D721Med (cell line): Measurements from ENCODE around the gene PLEKHM1.
"Not testable (repeated sequence)": the region's sequence is repeated elsewhere in the genome, so short reads cannot be mapped to it uniquely, and the experiment has no call there.

Source experiments
- DNase-seq: peaks from one replicate; pipeline ENCODE4 v3.0.0; 2011; ENCODE audit warnings: low spot score; ENCODE audit not compliant: insufficient read length
- FAIRE-seq: peaks from 2 replicates; lab custom pipeline; 2011; peaks lifted over from hg19 to GRCh38; lab: Jason Lieb, UNC

Gene PLEKHM1

GRCh38 chr17:45490615-45491433, at the start of gene PLEKHM1:
Gene PLEKHM1 (minus strand): TSS chr17:45490721. CDS start chr17:45482484, 8,237 bp downstream.
- DNase-seq: peak; percentile 51
- not testable (repeated sequence) for FAIRE-seq

- not testable (repeated sequence) for FAIRE-seq, DNase-seq
Measured at GRCh38 chr17:45538168-45538567, 47.6 kb upstream of the PLEKHM1 start.

GRCh38 chr17:45506072-45506471, 15.6 kb upstream of the PLEKHM1 start:
- FAIRE-seq, DNase-seq: not testable (repeated sequence)

DNA sequence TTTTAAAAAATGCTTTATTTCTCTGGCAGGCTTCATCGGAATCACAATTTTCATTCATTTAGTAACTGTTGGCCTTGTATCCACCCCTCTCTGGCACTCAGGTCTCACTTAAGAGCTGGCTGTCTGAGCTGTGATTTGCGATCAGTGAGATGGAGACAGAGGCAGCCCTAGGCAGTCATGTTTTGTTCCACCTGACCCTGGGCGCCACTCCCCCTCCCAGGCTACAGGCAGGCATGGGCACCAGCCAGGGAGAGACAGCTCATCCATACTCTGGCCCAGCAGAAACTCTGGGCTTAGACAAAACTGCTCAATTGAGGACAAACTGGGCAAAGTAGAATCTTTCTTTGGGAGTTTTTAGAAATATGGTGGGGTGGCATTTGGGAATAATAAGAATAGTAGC, 14.7 kb upstream of the PLEKHM1 start:
- not testable (repeated sequence) for DNase-seq, FAIRE-seq

DNA sequence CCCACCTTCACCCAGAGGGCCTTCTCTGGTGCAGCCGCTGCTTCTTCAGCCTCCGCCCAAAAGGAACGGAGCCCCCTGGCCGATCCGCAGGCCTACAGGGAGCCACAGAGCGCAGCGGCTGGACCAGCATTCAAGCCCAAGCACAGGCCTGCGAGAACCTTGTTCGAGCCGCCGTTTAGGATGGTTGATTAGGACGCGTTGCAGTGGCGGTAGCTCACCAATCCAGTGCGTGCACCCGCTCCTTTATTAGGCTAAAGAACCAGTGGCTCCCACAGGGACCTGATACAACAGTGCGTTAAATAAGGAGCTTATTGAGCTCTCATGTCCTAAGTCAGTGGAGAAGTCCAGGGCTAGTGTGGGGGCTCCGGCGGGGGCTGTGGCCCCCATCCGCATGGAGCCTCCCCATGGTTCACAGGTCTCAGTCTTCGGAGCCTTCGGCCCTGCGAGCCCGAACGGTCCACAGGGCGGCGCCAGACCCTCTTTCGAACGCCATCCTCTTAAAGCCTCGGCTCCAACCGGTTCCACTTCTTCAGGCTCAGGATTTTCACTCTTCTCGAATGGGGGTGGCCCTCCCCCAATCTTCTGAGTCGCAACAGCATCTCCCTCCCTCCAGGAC, 10.7 kb upstream of the PLEKHM1 start:
- FAIRE-seq: not testable (repeated sequence)

GRCh38 chr17:45500478-45500877, 10.0 kb upstream of the PLEKHM1 start:
- not testable (repeated sequence) for DNase-seq, FAIRE-seq

More for the DNA sequence above, 10.7 kb upstream of the PLEKHM1 start:
- DNase-seq: not testable (repeated sequence)

- DNase-seq, FAIRE-seq: not testable (repeated sequence)
Measured at GRCh38 chr17:45499208-45499607, 8.7 kb upstream of the PLEKHM1 start.

DNA sequence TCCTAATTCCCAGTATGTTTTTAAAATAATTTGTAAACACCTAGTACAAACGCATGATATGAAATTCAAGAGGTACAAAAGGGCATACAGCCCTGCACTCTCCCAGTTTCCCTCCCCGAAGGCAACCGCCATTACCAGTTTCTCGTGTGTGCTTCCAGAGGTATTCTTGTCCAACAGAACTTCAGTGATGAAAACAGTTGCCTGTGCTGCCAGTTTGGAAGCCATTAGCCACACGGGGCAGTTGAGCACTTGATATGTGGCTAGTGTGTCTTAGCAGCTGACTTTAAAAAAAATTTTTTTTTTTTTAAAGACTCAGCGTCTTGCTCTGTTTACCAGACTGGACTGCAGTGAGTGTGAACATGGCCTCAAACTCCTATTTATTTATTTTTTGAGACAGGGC, 7.9 kb upstream of the PLEKHM1 start:
- not testable (repeated sequence) for DNase-seq, FAIRE-seq

DNA sequence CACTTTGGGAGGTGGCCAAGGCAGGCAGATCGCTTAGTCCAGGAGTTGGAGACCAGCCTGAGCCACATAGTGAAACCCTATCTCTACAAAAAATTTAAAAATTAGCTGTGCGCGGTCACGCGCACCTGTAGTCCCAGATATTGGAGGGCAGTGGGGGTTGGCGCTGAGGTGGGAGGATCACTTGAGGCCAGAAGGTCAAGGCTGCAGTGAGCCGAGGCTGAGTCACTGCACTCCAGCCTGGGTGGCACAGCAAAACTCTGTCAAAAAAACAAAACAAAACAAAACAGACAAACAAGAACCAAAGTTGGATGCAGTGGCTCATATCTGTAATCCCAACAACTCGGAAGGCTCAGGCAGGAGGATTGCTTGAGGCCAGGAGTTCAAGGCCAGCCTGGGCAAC, 6.9 kb upstream of the PLEKHM1 start:
- FAIRE-seq: not testable (repeated sequence)

GRCh38 chr17:45496507-45496906, 6.0 kb upstream of the PLEKHM1 start:
- not testable (repeated sequence) for FAIRE-seq, DNase-seq

More for the DNA sequence above, 6.9 kb upstream of the PLEKHM1 start:
- DNase-seq: not testable (repeated sequence)

GRCh38 chr17:45494556-45494955, 4.0 kb upstream of the PLEKHM1 start:
- not testable (repeated sequence) for FAIRE-seq, DNase-seq

GRCh38 chr17:45492156-45492555, 1.6 kb upstream of the PLEKHM1 start:
- not testable (repeated sequence) for DNase-seq, FAIRE-seq

- DNase-seq, FAIRE-seq: not testable (repeated sequence)
Measured at GRCh38 chr17:45490198-45490597, 323 bp downstream of the PLEKHM1 start.

- not testable (repeated sequence) for FAIRE-seq, DNase-seq
Measured at GRCh38 chr17:45487704-45488103, 2.8 kb downstream of the PLEKHM1 start.

DNA sequence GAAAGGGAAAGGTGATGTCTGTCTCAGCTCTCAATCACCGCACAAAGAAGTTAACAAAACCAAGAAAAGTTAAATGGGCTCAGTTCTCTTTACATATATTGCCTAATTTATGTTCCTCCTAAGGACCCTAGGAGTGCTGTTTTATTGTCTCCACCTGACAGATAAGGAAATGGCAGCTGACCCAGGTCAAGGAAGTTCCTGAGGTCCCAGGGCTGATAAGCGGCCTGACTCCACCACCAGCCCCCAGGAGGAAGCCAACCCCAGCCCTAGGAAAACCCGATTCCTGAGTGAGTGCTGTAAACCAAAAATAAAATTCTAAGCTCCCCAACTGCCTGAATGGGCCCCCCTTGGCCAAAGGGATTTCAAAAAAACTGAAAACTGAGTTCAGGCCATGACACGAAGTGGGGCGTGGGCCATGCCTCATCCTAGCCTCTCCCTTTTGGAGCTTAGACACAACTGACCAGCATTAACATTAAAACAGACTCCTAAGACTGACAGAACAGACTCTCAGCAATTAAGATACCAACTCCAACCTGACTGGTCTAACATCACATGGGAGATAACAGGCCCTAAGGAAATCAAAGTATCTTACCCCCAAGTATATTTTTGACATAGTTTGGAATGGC, 6.8 kb downstream of the PLEKHM1 start:
- FAIRE-seq, DNase-seq: not testable (repeated sequence)

GRCh38 chr17:45483177-45483576, 7.3 kb downstream of the PLEKHM1 start:
- not testable (repeated sequence) for DNase-seq, FAIRE-seq

GRCh38 chr17:45482317-45482716, 8.2 kb downstream of the PLEKHM1 start:
- FAIRE-seq, DNase-seq: not testable (repeated sequence)

DNA sequence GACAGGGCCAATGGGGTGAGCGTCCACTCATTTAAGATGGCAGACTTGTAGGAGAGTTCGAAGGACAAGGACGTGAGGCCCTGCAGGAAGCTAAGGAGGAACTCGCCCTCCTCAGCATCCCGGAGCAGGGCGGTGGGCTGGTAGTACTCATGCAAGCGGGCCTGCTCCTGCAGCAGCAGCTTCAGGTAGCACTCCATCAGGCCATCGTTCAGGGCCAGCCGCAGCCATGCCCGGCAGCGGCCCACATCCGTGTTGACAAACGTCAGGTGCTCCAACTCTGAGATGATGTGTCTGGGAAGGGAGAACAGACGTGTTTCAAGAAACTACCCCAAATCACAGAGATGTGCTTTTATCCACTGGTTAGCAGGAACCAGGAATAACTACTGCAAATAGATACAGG, 15.1 kb downstream of the PLEKHM1 start:
- DNase-seq, FAIRE-seq: not testable (repeated sequence)

DNA sequence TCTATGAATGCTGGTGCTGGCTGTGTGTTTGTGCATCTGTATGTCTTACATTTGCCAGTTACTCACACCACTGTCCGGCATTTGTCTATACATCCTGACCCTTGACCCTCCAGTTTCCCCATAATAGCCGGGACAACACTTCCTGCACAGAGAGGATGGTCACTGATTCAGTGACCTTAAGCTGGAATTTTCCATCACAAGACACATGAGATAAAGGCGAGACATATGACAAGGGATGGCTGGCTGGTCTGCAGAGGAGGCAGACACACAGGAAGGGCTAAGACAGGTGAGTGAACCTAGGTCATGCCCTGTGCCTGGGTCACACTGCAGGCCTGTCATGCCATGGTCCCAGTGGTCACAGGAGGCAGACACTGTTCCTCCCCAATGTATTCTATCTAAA, 18.3 kb downstream of the PLEKHM1 start:
- FAIRE-seq, DNase-seq: not testable (repeated sequence)

- not testable (repeated sequence) for DNase-seq, FAIRE-seq
Measured at GRCh38 chr17:45469204-45469563, 21.3 kb downstream of the PLEKHM1 start.
